ENCODE results near the gene TASP1.
"Not testable (repeated sequence)": the region's sequence is repeated elsewhere in the genome, so short reads cannot be mapped to it uniquely, and the experiment has no call there.

Gene TASP1

DNA sequence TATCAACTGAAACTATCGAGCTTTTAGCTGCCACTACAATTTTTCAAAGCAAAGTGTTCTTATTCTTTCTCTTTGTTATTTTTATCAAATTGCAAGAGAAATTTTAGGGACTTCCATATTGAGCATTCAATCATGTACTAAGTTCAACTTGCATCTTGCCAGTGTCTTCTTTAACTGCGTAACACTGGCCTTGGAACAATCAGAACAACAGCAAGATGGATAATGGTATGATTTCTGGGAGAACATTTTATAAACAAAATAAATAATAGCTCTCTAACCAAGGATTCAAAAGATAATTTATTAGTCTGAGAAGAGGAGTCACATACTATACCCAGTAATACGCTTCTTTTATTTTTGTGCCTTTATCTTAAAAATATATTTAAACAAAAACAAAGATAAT lies 249.6 kb downstream of the TASP1 start:
- DNase-seq: no peak

DNA sequence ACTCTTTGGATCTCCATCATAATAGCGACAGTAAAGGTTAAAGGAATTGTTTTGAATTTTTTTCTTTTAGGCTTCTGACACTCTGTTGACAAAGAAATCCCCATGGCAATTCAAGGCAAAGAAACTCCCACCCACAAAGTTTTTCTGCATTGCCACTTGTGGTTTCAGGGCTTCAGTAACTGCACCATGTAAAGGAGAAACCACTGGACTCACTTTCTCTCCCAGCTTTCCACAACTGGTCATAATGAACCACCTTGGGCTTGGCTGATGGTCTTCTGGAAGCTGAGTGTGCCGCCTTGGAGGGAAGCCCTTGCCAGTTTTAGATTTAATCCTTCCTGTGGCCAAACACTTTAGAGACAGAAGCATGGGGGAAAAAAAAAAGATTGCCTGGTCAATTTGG lies 254.6 kb downstream of the TASP1 start:
- DNase-seq: no peak

DNA sequence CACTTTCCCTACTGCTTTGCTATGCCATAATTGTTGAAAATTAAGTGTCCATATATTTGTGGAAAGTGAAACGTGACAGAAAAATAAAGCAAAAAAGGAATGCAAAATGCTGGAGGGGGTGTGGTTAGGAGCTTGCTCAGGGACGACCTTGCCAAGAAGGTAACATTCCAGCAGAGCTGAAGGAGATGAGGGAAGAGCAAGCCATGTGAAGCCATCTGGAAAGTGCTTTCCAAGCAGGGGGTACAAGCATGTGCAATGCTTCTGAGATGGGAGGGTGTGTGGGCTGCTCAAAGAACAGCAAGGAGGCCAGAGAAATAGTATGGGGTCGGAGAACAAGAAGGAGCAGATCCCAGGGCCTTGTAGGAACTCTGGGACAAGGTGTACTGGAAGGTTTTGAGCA lies 255.9 kb downstream of the TASP1 start:
- DNase-seq: no peak

DNA sequence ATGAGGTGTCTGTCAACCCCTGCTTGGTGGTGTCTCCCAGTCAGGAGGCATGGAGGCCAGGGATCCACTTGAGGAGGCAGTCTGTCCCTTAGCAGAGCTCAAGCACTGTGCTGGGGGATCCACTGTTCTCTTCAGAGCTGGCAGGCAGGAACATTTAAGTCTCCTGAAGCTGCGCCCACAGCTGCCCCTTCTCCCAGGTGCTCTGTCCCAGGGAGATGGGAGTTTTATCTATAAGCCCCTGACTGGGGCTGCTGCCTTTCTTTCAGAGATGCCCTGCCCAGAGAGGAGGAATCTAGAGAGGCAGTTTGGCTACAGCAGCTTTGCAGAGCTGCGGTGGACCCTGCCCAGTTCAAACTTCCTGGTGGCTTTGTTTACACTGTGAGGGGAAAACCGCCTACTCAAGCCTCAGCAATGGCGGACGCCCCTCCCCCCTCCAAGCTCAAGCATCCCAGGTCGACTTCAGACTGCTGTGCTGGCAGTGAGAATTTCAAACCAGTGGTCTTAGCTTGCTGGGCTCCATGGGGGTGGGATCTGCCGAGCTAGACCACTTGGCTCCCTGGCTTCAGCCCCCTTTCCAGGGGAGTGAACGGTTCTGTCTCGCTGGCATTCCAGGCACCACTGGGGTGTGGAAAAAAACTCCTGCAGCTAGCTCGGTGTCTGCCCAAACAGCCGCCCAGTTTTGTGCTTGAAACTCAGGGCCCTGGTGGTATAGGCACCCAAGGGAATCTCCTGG lies 258.1 kb downstream of the TASP1 start:
- DNase-seq: not testable (repeated sequence)

DNA sequence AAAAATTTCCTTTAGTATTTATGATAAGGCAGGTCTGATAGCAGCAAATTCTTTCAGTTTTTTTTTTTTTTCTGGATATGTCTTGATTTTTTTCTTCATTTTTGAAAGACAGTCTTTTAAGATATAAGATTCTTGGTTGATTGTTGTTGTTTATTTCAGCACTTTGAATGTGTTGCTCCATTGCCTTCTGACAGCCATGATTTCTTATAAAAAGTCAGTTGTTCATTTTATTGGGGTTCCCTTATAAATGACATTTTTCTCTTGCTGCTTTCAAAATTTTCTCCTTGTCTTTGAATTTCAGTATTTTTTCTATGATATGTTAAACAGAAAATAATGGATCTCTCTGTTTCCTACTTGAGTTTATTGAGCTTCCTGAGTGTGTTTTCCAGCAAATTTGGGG lies 265.3 kb downstream of the TASP1 start:
- no peak for DNase-seq

DNA sequence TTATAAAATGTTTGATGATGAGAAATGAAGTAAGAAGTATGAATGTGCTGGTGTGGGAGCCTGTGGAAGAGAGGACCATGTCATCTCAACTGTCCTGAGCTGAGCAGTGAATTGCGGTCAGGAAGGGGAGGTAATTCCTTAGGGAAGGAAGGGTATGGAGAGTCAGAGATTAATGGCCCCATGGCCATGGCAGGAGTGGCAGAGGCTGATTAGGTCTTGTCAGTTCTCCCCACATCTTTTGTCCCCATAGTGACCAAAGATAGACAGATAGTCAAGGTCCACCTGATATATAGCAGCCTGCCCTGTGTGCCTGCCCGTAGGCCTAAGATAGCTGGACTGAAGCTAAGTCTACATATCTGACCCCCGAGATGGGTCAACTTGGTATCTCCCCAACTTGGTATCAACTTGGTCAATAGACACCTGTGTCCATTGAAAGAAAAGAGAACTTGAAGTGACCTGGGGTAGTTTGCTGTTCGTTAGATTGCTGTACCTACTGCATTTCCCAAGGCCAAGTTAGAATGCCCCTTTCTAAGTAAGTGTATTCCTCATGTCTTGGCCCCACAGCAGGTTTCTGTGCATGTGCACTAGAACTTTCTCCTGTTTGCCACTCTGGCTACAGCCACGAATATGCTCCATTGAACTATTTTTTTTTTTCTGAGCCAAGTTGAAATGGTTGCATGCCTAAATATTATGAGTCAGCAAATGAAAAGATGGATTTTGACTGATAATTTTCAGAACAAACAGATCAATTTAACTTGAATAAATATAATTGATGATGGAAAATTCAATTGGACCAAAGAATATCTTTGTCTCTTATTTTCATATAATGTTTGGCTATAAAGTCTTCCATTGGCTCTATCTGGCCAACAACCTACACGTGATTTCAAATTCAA lies 274.2 kb downstream of the TASP1 start:
- no peak for DNase-seq

DNA sequence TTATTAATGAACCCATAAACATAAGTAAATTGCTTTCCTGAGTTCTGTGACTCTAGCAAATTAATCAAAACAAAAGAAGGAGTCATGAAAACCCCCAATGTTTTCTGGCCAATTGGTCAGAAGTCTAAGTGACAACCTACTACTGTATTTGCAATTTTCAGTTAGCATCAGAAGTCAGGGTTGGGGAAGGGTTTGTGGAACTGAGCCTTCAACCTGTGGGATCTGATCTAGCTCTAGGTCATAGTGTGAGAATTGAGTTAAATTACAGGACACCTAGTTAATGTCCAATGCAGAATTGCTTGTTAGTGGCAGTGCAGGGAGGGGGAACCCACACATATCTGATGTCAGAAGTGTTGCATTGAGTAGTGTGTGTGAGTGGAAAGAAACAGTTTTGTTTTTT lies 275.3 kb downstream of the TASP1 start:
- no peak for DNase-seq

DNA sequence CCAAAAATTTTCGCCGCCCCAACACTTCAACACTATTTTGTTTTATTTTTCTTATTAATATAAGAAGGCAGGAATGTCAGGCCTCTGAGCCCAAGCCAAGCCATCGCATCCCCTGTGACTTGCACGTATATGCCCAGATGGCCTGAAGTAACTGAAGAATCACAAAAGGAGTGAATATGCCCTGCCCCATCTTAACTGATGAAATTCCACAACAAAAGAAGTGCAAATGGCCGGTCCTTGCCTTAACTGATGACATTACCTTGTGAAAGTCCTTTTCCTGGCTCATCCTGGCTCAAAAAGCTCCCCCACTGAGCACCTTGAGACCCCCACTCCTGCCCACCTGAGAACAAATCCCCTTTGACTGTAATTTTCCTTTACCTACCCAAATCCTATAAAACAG lies 276.6 kb downstream of the TASP1 start:
- not testable (repeated sequence) for DNase-seq

DNA sequence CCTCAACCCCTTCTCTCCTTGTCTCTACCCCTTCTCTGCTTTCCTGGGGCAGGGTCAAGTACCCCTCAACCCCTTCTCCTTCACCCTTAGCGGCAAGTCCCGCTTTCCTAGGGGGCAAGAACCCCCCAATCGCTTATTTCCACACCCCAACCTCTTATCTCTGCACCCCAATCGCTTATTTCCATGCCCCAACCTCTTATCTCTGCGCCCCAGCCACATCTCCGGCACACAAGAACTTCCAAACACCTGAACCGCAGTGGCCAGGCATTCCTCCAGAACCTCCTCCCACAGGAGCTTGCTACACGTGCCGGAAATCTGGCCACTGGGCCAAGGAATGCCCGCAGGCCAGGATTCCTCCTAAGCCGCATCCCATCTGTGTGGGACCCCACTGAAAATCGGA lies 279.8 kb downstream of the TASP1 start:
- not testable (repeated sequence) for DNase-seq

DNA sequence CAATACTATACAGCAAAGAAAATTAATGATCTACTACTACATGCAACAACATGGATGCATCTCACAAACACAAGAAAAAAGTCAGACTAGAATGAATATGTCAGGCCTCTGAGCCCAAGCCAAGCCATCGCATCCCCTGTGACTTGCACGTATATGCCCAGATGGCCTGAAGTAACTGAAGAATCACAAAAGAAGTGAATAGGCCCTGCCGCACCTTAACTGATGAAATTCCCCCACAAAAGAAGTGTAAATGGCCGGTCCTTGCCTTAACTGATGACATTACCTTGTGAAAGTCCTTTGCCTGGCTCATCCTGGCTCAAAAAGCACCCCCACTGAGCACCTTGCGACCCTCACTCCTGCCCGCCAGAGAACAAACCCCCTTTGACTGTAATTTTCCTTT lies 280.9 kb downstream of the TASP1 start:
- not testable (repeated sequence) for DNase-seq

DNA sequence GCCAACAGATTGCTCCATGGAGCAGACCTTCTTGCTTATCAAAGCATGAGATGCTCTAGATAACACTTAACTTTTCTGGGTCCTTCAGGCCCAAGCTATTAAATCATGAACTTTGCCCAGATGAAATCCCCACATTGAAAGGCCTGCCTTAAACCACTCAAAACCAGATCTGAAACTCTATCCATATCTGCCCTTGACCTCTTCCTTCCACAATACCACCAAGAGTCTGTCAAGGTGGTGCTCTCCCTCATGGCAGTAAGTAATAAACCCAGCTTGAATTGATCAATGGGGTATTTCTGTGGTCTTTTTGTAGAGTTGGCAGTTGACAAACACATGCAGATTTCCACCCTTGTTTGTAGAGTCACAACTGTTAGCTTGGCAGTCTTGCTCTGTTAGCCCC lies 282.1 kb downstream of the TASP1 start:
- DNase-seq: no peak

DNA sequence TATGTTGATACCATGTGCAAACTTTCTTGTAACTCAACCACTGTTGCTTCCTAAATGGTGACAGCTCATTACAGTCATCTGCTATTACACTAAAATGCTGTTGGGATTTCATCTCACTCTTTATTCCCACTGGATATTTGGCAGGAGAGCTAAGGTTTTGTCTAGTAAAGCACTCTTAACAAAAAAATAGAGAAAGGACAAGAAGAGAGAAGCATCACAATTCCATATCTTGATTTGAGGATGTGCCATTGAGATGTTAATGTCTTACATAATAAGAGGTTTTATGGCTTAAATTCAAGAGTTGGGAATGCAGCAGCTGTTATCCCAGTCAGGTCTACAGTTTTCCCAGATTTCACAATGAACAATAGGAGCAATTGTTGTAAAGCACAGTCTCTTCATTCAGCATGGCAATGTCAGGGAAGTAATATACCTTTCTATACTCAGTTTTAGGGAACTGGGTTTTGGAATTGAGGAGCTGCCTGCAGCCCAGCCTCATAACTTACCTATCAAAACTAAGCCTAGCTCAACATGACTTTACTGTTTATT lies 282.7 kb downstream of the TASP1 start:
- DNase-seq: no peak

DNA sequence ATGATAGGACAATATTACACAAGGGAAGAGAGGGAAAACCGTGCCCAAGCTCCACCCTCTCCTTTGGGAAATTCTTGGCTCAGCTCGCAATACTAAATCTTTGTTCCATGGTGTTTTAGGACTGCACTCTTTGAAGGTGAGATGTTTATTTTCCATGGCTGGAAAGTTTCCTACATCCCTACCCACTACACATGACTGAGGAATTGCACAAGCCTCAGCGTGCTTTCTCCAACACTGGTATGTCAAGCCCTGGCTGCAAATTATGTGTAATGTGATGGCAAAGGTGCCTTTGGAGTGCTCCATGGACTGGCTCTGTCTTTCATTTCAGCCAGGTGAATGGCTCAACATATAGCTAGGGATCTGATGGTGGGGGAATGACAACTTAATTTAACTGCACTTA lies 283.3 kb downstream of the TASP1 start:
- no peak for DNase-seq

DNA sequence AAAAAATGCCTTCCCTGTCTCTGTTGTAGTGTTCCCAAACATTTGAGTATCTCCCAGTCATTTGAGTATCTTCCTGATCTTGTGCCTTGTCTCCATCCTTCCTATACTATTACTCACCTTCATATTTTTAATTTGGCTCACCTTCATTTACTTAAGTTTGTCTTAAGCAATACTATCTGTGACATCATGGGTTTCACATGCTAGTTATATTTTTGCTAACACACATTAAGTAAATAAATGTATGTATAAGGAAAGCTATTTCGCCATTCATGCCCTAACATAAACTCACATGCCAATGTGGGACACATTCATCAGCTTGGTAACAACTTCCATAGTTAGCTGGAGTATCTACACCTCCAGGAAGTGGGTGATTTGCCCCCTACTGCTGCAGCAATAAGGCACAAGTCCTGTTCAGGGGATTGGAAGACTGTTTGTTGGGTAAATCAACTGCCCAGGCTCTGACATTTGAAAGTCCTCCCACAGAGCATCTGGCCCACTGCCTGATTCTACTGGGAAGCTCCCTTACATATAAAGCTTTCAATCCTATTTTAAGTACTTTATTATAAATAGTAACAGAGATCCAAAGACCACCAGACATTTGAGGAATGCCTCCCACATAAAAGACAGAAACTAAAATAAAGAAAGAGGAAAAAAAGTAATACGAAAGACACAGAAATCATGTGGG lies 285.3 kb downstream of the TASP1 start:
- no peak for DNase-seq

DNA sequence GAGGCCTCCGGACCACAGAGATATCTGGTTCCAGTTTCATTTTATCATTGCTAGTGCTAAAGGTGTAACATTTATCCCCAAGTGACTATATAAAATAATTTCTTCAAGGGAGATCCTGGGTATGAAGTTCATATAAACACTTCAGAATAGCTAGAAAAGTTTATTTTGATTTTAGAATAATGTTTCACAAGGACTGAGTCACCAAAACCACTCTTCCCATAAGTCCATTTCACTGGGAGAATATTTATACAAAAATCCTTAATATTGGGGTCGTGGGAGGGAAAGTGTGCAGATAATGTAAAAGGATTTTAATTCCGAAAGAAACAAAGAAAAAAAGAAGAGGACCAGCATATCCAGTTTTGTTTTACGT lies 289.5 kb downstream of the TASP1 start:
- DNase-seq: no peak

DNA sequence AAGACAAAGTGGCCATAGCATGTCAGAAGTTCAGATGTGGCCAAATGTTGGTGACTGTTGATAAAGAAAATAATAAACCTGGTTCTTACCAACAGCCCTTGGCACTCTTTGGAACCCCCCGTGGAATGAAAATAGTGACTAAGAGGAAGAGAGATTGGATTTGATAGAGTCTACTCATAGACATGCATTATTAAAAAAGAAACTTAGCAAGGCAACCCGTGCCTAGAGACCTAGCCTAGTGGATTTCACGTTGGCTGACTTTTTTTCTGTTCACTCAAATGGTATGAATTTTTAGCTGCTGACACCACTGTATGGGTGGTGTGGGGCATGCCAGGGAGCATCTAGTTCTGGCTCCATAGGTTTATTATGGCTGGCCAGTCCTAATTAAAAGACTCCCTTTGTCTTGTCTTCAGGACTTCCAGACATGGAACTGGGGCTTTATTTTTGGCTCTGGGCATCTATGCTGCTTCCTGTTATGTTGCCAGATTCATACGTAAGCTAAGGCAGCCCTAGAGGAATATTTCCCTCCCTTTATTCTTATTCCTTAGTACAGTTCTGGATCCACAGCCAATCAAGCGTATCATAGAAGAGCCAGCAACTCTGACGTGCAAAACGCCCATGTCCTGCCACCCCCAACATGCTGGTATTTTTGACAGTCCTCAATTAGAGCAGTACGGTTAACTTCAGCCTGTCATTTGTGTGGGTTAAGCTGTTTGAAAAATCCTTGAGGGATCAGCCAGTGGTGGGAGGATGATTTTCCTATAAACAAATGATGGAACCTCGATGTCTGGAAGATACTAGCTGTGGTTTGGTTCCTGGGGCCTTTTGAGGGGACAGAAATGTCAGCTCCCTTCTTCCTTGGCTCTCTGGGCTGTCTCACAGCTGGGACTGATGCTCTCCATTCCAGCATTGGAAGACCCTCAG lies 290.2 kb downstream of the TASP1 start:
- DNase-seq: no peak

DNA sequence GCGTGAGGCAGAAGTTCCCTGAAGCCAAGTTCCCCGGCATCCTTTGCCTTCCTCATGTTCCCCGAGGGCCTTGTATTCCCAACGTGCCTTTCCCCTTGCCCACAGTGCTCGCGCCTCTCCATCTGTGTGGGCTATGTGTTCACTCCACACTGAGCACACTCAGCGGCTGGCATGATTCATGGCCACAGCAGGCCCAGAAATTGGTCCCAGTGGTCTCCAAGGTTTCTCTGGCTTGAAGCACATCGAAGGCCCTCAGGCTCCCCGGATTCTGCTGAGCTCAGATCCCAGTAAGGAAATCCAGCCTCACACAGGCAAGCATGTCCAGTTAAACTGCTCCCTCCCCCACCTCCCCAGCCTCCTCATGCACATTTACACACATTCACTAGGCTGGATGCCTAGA lies 294.1 kb downstream of the TASP1 start:
- DNase-seq: no peak

DNA sequence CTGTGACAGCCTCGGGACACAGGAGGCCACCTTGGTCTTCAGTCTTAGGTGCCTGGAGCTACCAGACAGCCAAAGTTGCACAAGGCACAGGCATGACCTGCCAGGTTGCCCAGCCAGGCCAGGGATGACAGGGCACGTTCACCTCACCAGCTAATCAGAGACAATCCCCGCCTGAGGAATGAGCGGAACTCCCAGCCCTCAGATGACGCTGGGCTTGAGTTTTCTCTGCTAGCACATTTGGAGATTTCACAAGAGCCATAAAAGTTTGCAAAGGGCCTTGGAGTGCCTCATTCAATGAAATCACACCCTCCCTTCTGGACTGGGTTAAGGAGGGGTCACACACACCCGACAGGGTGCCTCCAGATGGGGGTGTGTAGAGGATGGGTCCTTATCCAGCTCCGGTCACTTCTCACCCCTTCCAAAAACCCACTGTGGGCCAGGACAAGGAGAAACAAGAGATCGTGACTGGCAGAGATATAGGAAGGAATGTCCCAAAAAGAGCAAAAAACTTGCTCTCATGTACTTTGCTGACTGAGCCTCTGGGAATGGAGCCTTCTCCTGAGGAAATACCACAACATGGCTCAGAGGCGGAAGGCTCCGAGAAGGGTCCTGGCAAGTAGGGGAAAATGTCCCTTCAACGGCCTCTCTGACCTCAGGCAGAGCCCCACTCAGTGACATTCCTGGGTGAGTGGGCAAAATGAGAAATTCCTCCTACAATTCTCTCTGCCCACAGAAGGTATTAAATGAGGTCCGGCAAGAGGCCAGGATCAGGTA lies 296.1 kb downstream of the TASP1 start:
- no peak for DNase-seq

DNA sequence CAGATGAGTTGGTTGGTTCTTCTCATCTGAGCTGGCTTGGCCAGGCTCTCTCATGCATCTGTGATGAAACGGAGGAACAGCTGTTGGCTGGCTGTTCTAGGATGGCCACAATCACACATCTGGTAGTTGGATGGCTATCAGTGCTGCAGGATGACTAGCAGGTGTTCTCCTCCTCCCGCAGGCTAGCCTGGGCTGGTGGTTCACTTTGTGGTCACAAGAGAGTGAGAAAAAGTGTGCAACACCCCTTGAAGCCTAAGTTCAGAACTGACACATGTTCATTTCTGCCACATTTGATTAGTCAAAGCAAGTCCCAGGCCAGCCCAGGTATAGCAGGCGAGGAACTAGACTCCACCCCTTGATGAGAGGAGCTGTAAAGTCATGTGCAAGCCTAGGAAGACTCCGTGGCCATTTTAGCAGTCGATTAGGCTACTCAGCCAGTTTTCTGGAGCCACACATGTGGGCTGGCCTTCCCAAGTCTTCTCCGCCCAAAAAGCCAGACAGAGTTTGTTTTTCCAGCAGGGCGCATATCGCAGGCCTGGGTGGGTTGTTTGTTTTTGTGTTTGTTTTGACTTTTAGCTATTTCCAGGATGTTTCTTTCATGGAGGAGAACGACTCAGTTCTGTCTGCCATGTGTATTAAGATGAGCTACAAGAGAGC lies 296.9 kb downstream of the TASP1 start:
- DNase-seq: no peak

DNA sequence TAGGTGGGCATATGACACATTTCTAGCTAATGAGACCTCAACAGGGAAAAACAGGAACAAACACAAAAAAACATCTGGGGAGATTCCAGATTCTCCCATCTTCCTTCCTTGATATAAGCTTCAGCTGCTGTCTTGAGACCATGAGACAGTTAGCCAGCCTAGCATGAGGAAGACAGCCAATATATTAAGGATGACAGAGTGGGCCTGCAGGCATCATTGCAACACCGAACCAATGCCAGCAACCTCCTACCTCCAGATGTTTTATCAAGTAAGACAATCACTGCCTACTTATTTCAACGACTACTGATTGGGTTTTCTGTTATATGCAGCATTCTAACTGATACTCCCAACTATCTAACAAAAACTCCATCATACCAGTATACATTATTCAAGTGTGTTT lies 298.6 kb downstream of the TASP1 start:
- no peak for DNase-seq

Data from CD4-positive, alpha-beta T cell treated with Interleukin-4 for 4 hours (primary cell).